ENCODE measurements around the gene PLEKHN1. TPM values are rescaled to one million over a fixed set of nuclear protein-coding genes. Genes with fewer than 3 reads are reported as not detected.

Gene PLEKHN1
- total and polyA plus RNA-seq, 2 donors (not counting 3 experiments of a cell fraction or from before 2014, with no cell fraction given) = 0.29 to 0.88 TPM

DNA sequence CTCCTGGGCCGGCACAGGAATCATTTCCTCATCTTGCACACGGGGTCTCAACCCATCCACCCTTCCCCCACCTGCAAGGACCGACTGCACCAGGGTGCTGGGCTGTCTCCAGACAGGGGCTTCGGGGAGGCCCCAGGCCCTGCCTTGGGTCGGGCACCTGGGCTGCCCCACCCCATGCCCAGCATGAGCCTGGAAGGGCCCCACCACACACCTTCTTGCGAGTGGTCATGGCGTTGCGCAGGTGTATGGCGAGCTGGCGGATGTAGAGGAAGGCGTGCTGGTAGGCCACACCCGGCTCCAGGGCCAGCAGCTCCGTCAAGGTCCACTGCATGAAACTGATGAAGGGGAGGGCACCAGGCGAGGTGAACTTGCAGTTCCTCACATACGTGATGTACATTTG lies 14.1 kb upstream of the PLEKHN1 start:
- FAIRE-seq (no peak), DNase-seq (ENCODE audit: low read depth, low spot score) (no peak)
- no peak overlapping the region for H3K27ac ChIP-seq (ENCODE audit: insufficient read depth, low read depth, low read length)
- no peak overlapping the region for H3K4me3 ChIP-seq (replicated peaks in 1 of 3; ENCODE audit: insufficient read depth in 1 of 3, low read depth in 1 of 3, low read length in 3 of 3)
- H2AFZ ChIP-seq (ENCODE audit: low read depth, low read length) = no peak overlapping the region
- H3K27me3 ChIP-seq (ENCODE audit: control insufficient read depth in 2 of 2, insufficient read depth in 2 of 2, low read length in 2 of 2) = no peaks in the 10 kb centered on the region
- no peak for TF ChIP-seq POLR2A (IDR thresholded peaks at IDR 0.05; ENCODE audit: low read depth, low read length)
- no peaks in the 10 kb centered on the region for H4K20me1 ChIP-seq (replicated peaks; ENCODE audit: control insufficient read depth, extremely low read depth, insufficient read depth, low read length)
- H3K9me1 ChIP-seq (replicated peaks; ENCODE audit: control insufficient read depth, extremely low read depth, insufficient read depth, low read length) = no peaks in the 10 kb centered on the region
- ChIA-PET POLR2A (no interaction called here), CTCF (interaction anchor here (0.7 to 1.1 kb wide), 3 partner anchors 9 to 48 kb away, joined by 3 to 6 read pairs (median 4); no protein-coding TSS in a partner anchor)
- H3K4me1 ChIP-seq (ENCODE audit: control insufficient read depth, extremely low read depth, insufficient read depth, low read length) = no peaks in the 10 kb centered on the region
- H3K36me3 ChIP-seq (ENCODE audit: control insufficient read depth in 2 of 2, extremely low read depth in 1 of 2, insufficient read depth in 2 of 2, low read length in 2 of 2) = peaks cover 0 to 72% of the 10 kb centered on the region in 2 experiments
- peaks cover under 1% of the 10 kb centered on the region for H3K79me2 ChIP-seq (ENCODE audit: control insufficient read depth, insufficient read depth, low read length)
- H3K9me3 ChIP-seq (replicated peaks; ENCODE audit: control insufficient read depth, insufficient read depth, low read length) = no peaks in the 10 kb centered on the region
- H3K4me2 ChIP-seq (ENCODE audit: insufficient read depth, low read length) = no peak overlapping the region
- H3K9ac ChIP-seq (replicated peaks; ENCODE audit: extremely low read depth, insufficient read depth, low read length) = no peak overlapping the region
- dilution Hi-C loops (cut with MboI; ENCODE audit: extremely low pct_ligation_motif_present, low sequenced_read_pairs) = no loop called here
- BruUV-seq (replicated peaks) = no TSS peak
- intact Hi-C loops (cut with micrococcal nuclease) = no loop called here

DNA sequence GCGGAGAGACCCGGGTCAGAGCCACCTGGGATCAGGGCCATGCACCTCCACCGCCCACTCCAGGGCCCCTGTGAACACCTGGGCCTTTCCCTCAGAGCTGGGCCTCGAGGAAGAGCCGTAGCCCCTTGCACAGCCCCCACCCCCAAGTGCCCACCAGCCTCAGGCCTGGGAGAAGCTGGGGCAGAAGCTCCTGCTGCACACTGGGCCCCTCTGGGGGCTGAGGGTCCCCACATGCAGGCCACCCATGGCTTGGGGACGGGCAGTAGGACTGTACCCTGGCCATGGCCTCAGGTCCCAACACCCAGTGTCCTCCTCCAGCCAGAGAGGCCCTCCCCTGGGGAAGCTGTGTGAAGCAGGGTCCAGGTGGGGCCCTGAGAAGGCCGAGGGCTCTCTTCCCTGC lies 13.7 kb upstream of the PLEKHN1 start:
- H3K4me1 ChIP-seq (ENCODE audit: control insufficient read depth, extremely low read depth, insufficient read depth, low read length) = peaks cover under 1% of the 10 kb centered on the region
- no peaks in the 10 kb centered on the region for H4K20me1 ChIP-seq (replicated peaks; ENCODE audit: control insufficient read depth, extremely low read depth, insufficient read depth, low read length)
- H3K27ac ChIP-seq (ENCODE audit: insufficient read depth, low read depth, low read length) = no peak overlapping the region
- no peak for DNase-seq (ENCODE audit: low read depth, low spot score)
- no peaks in the 10 kb centered on the region for H3K9me1 ChIP-seq (replicated peaks; ENCODE audit: control insufficient read depth, extremely low read depth, insufficient read depth, low read length)
- H3K27me3 ChIP-seq (ENCODE audit: control insufficient read depth in 2 of 2, insufficient read depth in 2 of 2, low read length in 2 of 2) = no peaks in the 10 kb centered on the region
- H3K36me3 ChIP-seq (ENCODE audit: control insufficient read depth in 2 of 2, extremely low read depth in 1 of 2, insufficient read depth in 2 of 2, low read length in 2 of 2) = peaks cover 0 to 69% of the 10 kb centered on the region in 2 experiments
- peaks cover 5% of the 10 kb centered on the region for H3K79me2 ChIP-seq (ENCODE audit: control insufficient read depth, insufficient read depth, low read length)
- POLR2A ChIA-PET = no interaction called here
- no peaks in the 10 kb centered on the region for H3K9me3 ChIP-seq (replicated peaks; ENCODE audit: control insufficient read depth, insufficient read depth, low read length)
- no TSS peak for BruUV-seq (replicated peaks)
- H3K9ac ChIP-seq (replicated peaks; ENCODE audit: extremely low read depth, insufficient read depth, low read length) = no peak overlapping the region
- dilution Hi-C loops (cut with MboI; ENCODE audit: extremely low pct_ligation_motif_present, low sequenced_read_pairs) (no loop called here), intact Hi-C loops (cut with micrococcal nuclease) (no loop called here)
- CTCF ChIA-PET = interaction anchor here (1.1 kb wide), 1 partner anchor 11 kb away, joined by 3 read pairs; no protein-coding TSS in a partner anchor
- H3K4me3 ChIP-seq (replicated peaks in 1 of 3; ENCODE audit: insufficient read depth in 1 of 3, low read depth in 1 of 3, low read length in 3 of 3) = no peak overlapping the region
- H2AFZ ChIP-seq (ENCODE audit: low read depth, low read length) = no peak overlapping the region
- no peak for TF ChIP-seq GATA2 (IDR thresholded peaks at IDR 0.05; ENCODE audit: insufficient read depth, insufficient read length, low read depth, low read length)
- no peak for TF ChIP-seq POLR2A (IDR thresholded peaks at IDR 0.05; ENCODE audit: low read depth, low read length)
- TF ChIP-seq, protein P1, sequence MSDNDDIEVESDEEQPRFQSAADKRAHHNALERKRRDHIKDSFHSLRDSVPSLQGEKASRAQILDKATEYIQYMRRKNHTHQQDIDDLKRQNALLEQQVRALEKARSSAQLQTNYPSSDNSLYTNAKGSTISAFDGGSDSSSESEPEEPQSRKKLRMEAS (IDR thresholded peaks at IDR 0.05; ENCODE audit: insufficient read depth, insufficient read length) = no peak
- TF ChIP-seq, protein P2, sequence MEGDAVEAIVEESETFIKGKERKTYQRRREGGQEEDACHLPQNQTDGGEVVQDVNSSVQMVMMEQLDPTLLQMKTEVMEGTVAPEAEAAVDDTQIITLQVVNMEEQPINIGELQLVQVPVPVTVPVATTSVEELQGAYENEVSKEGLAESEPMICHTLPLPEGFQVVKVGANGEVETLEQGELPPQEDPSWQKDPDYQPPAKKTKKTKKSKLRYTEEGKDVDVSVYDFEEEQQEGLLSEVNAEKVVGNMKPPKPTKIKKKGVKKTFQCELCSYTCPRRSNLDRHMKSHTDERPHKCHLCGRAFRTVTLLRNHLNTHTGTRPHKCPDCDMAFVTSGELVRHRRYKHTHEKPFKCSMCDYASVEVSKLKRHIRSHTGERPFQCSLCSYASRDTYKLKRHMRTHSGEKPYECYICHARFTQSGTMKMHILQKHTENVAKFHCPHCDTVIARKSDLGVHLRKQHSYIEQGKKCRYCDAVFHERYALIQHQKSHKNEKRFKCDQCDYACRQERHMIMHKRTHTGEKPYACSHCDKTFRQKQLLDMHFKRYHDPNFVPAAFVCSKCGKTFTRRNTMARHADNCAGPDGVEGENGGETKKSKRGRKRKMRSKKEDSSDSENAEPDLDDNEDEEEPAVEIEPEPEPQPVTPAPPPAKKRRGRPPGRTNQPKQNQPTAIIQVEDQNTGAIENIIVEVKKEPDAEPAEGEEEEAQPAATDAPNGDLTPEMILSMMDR (IDR thresholded peaks at IDR 0.05; ENCODE audit: extremely low read depth in 1 of 2, insufficient read depth in 1 of 2, low read depth in 1 of 2, low read length in 2 of 2) = no peak
- TF ChIP-seq FOS (IDR thresholded peaks at IDR 0.05; ENCODE audit: borderline replicate concordance, insufficient read depth, low read length) = no peak
- no peak for TF ChIP-seq POLR2AphosphoS5 (IDR thresholded peaks at IDR 0.05; ENCODE audit: insufficient read depth, low read depth, low read length)
- TF ChIP-seq JUN (IDR thresholded peaks at IDR 0.05; ENCODE audit: borderline replicate concordance, insufficient read depth, insufficient read length, low read depth) = no peak
- TF ChIP-seq MYC (IDR thresholded peaks at IDR 0.05; ENCODE audit: low read depth, low read length) = no peak
- no peak for TF ChIP-seq EZH2 (IDR thresholded peaks at IDR 0.05; ENCODE audit: borderline replicate concordance, low read depth, low read length, severe bottlenecking)
- H3K4me2 ChIP-seq (ENCODE audit: insufficient read depth, low read length) = no peak overlapping the region
- FAIRE-seq = no peak

All from endothelial cell of umbilical vein (primary cell).